Limb (tissue), 2 donors: ENCODE measurements around the gene SCD5.

Experiments used
- DNase-seq, 2 donors: peaks; one replicate each; pipeline ENCODE4 v3.0.0-alpha.2; 2016; ENCODE audit errors: extremely low spot score in 2 of 2

The SCD5 gene

GRCh38 chr4:82797405-82798111 lies 1.0 kb downstream of the SCD5 start:
- peak in 1 of 2 donors; percentile 73 for DNase-seq

- DNase-seq: no peak
These were observed 1.6 kb downstream of the SCD5 start for GRCh38 chr4:82797040-82797404.

- no peak for DNase-seq
These were observed 5.5 kb downstream of the SCD5 start for GRCh38 chr4:82792912-82793649.

GRCh38 chr4:82791179-82791578 lies 7.4 kb downstream of the SCD5 start:
- DNase-seq: peak in 1 of 2 donors; percentile 3

GRCh38 chr4:82790060-82790660 lies 8.4 kb downstream of the SCD5 start:
- DNase-seq: no peak

GRCh38 chr4:82789025-82789776 lies 9.4 kb downstream of the SCD5 start:
- no peak for DNase-seq

GRCh38 chr4:82787342-82787741 lies 11.3 kb downstream of the SCD5 start:
- DNase-seq: no peak

GRCh38 chr4:82786828-82787227 lies 11.8 kb downstream of the SCD5 start:
- no peak for DNase-seq

- no peak for DNase-seq
These were observed 12.8 kb downstream of the SCD5 start for GRCh38 chr4:82785611-82786400.

GRCh38 chr4:82784681-82785610 lies 13.7 kb downstream of the SCD5 start:
- DNase-seq: no peak

- DNase-seq: peak in 1 of 2 donors; percentile 19
These were observed 15.8 kb downstream of the SCD5 start for GRCh38 chr4:82782626-82783345.

- DNase-seq: peak; percentile 73 to 83
These were observed 17.8 kb downstream of the SCD5 start for GRCh38 chr4:82780752-82781231.

- peak in 1 of 2 donors; percentile 23 for DNase-seq
These were observed 18.3 kb downstream of the SCD5 start for GRCh38 chr4:82780170-82780751.

- peak in 1 of 2 donors; percentile 11 for DNase-seq
These were observed 19.6 kb downstream of the SCD5 start for GRCh38 chr4:82779032-82779431.

GRCh38 chr4:82777857-82778525 lies 20.6 kb downstream of the SCD5 start:
- DNase-seq: no peak

GRCh38 chr4:82776925-82777542 lies 21.6 kb downstream of the SCD5 start:
- no peak for DNase-seq

- DNase-seq: no peak
These were observed 23.4 kb downstream of the SCD5 start for GRCh38 chr4:82775243-82775642.

- DNase-seq: no peak
These were observed 23.9 kb downstream of the SCD5 start for GRCh38 chr4:82774711-82775171.
